PFSK-1 (cell line): ENCODE results near the gene CERS2.

Source experiments
- FOXP2 ChIP-seq: optimal IDR thresholded peaks from 2 replicates; pipeline ENCODE3; 2011; ENCODE audit warnings: borderline replicate concordance, control low read depth, inconsistent platforms; ENCODE audit not compliant: insufficient read depth; ENCODE audit errors: extremely low read length, extremely low read depth
- POLR2AphosphoS5 ChIP-seq: IDR thresholded peaks from 2 replicates; pipeline ENCODE4 v1.6.1; 2012; ENCODE audit warnings: low read depth, mild to moderate bottlenecking, control low read depth, low read length, moderate library complexity
- SIN3A ChIP-seq: IDR thresholded peaks from 2 replicates; pipeline ENCODE4 v1.6.1; 2012; ENCODE audit warnings: mild to moderate bottlenecking, low read length, moderate library complexity, borderline replicate concordance; ENCODE audit not compliant: insufficient read depth
- TAF1 ChIP-seq: IDR thresholded peaks from 2 replicates; pipeline ENCODE4 v1.6.1; 2012; ENCODE audit warnings: low read length, control low read depth, borderline replicate concordance; ENCODE audit not compliant: insufficient read depth
- TF ChIP-seq, protein P1 (sequence below), 2 experiments: IDR thresholded peaks; 2 replicates each; pipeline versions ENCODE4 v1.6.1 to v1.8.0; 2011 to 2012; ENCODE audit warnings: low read depth in 2 of 2, low read length in 2 of 2, control low read depth in 1 of 2, inconsistent platforms in 1 of 2, mild to moderate bottlenecking in 1 of 2, moderate library complexity in 1 of 2; ENCODE audit not compliant: insufficient read depth in 1 of 2

The CERS2 gene

DNA sequence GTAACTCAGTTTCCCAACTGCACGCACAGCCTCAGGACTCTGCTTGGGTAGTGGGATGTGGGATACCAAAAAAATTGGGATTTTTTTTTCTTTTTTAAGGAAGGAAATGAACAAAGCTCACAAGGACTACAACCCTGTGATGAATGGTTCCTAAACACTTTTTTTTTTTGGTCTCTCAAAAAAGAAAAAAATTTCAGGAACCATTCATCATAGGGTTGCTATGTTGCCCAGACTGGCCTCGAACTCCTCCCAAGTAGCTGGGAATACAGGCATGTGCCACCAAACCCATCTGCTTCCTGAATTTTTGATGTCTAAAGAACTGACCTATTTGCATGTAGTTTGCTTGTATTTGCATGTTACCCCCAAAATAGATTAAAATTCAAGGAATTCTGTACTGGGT lies 25.3 kb upstream of the CERS2 start:
- TF ChIP-seq FOXP2 (no peak), TAF1 (no peak), SIN3A (no peak), POLR2AphosphoS5 (no peak)
- TF ChIP-seq, protein P1, sequence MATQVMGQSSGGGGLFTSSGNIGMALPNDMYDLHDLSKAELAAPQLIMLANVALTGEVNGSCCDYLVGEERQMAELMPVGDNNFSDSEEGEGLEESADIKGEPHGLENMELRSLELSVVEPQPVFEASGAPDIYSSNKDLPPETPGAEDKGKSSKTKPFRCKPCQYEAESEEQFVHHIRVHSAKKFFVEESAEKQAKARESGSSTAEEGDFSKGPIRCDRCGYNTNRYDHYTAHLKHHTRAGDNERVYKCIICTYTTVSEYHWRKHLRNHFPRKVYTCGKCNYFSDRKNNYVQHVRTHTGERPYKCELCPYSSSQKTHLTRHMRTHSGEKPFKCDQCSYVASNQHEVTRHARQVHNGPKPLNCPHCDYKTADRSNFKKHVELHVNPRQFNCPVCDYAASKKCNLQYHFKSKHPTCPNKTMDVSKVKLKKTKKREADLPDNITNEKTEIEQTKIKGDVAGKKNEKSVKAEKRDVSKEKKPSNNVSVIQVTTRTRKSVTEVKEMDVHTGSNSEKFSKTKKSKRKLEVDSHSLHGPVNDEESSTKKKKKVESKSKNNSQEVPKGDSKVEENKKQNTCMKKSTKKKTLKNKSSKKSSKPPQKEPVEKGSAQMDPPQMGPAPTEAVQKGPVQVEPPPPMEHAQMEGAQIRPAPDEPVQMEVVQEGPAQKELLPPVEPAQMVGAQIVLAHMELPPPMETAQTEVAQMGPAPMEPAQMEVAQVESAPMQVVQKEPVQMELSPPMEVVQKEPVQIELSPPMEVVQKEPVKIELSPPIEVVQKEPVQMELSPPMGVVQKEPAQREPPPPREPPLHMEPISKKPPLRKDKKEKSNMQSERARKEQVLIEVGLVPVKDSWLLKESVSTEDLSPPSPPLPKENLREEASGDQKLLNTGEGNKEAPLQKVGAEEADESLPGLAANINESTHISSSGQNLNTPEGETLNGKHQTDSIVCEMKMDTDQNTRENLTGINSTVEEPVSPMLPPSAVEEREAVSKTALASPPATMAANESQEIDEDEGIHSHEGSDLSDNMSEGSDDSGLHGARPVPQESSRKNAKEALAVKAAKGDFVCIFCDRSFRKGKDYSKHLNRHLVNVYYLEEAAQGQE (IDR thresholded peaks at IDR 0.05; ENCODE audit: insufficient read depth in 1 of 2, low read depth in 2 of 2, low read length in 2 of 2): no peak

DNA sequence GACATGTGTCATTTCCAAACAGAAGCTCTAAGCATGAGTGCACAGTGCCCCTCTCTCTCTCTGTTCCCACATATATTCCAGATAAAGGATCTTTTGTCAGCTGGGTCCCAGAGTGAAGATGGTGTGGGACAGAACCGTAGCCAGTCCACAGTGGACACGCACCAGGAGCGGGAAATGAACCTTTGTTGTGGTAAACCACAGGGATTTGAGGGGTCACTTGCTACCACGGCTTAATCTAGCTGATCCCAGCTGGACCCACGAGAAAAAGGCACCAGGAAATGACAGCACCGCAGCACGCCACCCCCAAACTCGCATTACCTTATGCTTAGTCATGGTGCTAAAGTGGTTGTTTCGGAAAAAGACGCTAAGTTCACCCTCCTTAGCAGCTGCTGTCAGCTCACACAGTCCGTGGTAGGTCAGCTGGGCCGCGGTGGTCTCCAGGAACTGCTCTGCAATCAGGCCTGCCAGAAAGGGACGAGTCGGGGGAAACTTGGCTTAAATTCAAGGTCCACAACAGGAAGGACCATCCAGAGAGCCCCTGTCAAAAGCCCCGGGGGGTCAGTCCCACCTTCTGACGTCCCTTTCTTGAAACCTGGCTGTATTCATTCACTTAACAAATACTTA lies 24.5 kb upstream of the CERS2 start:
- no peak for TF ChIP-seq SIN3A
- TF ChIP-seq FOXP2: no peak
- TF ChIP-seq, protein P1 (IDR thresholded peaks at IDR 0.05; ENCODE audit: insufficient read depth in 1 of 2, low read depth in 2 of 2, low read length in 2 of 2): no peak
- no peak for TF ChIP-seq TAF1
- no peak for TF ChIP-seq POLR2AphosphoS5

DNA sequence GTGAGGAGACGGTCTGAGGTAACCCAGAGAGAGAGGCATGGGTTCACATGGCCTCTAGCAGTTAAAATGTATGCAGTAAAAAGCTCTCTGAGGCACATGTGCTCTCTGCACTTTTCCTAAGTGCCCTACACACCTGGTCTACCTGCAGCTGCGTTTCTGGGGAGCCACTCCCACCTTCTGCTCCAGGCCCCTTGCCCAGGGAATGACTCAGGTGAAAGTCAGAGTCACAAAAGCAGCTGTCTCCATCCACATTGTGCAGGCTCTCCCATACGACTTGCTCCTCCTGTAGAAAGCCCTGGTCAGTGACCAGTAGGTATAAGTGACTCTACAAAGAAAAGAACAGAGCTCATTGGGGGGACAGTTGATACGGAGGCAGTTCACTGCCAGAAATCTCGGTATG lies 23.3 kb upstream of the CERS2 start:
- TF ChIP-seq FOXP2: no peak
- no peak for TF ChIP-seq SIN3A
- no peak for TF ChIP-seq TAF1
- TF ChIP-seq POLR2AphosphoS5: no peak
- TF ChIP-seq, protein P1 (IDR thresholded peaks at IDR 0.05; ENCODE audit: insufficient read depth in 1 of 2, low read depth in 2 of 2, low read length in 2 of 2): no peak

DNA sequence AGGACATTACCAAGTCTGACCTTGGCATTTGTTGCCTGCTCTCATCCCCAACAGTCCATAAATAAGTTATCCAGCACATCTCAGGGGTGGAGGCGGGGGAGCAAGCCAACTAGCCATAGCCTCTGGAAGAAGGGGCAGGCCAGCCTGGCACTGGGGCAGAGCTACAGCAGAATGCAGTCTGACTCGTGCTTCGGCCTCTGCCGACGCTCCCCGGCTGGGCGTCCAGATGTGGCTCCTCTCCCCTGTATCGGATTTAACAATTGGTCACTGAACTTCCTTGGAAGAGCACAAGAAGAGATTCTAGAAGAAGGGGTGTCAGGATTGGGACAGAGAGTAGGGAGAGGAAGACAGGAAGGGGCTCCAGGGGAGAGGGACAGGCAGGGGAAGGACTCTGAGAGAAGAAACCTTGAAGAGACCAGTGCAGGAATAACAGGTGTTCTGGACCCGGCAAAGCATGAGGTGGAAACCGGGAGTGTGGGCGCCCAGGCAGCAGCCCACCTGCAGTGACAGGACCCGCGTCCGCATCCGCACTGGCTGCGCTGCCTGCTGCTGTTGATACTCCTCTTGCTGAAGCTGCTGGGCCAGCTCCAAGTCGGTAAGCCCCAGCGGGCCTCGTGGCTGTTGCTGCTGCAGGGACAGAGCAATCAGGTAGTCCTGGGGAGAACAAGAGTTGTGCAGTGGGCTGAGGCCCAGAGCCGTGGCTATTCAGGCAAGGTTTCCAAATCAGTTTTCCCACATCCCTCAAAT lies 22.7 kb upstream of the CERS2 start:
- TF ChIP-seq, protein P1 (IDR thresholded peaks at IDR 0.05; ENCODE audit: insufficient read depth in 1 of 2, low read depth in 2 of 2, low read length in 2 of 2): no peak
- TF ChIP-seq FOXP2: no peak
- no peak for TF ChIP-seq POLR2AphosphoS5
- no peak for TF ChIP-seq TAF1
- no peak for TF ChIP-seq SIN3A
